Skeletal muscle tissue (tissue), 4 donors: ENCODE data around the gene MLX. TPM values are rescaled to one million over a fixed set of nuclear protein-coding genes. Genes with fewer than 3 reads are reported as not detected.
"Not testable (repeated sequence)": the region's sequence is repeated elsewhere in the genome, so short reads cannot be mapped to it uniquely, and the experiment has no call there.

Source experiments
- H3K27ac ChIP-seq: one replicate; pipeline ENCODE4 v1.7.0; 2013; ENCODE audit warnings: mild to moderate bottlenecking, low read depth, low read length, inconsistent platforms
- H3K27me3 ChIP-seq, 3 donors: one replicate each; pipeline ENCODE4 v1.7.0; 2013; ENCODE audit warnings: low read length in 3 of 3; ENCODE audit not compliant: control insufficient read depth in 3 of 3, insufficient read depth in 3 of 3
- H3K36me3 ChIP-seq, 3 donors: one replicate each; pipeline ENCODE4 v1.7.0; 2013; ENCODE audit warnings: low read length in 3 of 3; ENCODE audit not compliant: control insufficient read depth in 3 of 3, insufficient read depth in 3 of 3
- H3K4me1 ChIP-seq, 3 donors: one replicate each; pipeline ENCODE4 v1.7.0; 2013; ENCODE audit warnings: low read length in 3 of 3, mild to moderate bottlenecking in 3 of 3; ENCODE audit not compliant: control insufficient read depth in 3 of 3, insufficient read depth in 3 of 3
- H3K4me3 ChIP-seq, 3 donors: one replicate each; pipeline ENCODE4 v1.7.0; 2013; ENCODE audit warnings: low read length in 3 of 3
- H3K9ac ChIP-seq, 3 donors: one replicate each; pipeline ENCODE4 v1.7.0; 2013; ENCODE audit warnings: low read length in 3 of 3, mild to moderate bottlenecking in 3 of 3, moderate library complexity in 2 of 3, low read depth in 1 of 3
- H3K9me3 ChIP-seq, 3 donors: one replicate each; pipeline ENCODE4 v1.7.0; 2013; ENCODE audit warnings: low read length in 3 of 3; ENCODE audit not compliant: control insufficient read depth in 3 of 3
- total RNA-seq: library from RNA; depleted of rRNA; stranded (reverse); fragments of >200 nt; gene quantifications from one replicate; pipeline ENCODE4 v1.2.3, GENCODE V29; 2014
- donor health status: Osteomylitis.

The MLX gene
- total RNA-seq, 1 donor from 2014 or later = 21.9 TPM

- H3K4me1 ChIP-seq = peaks cover 3 to 14% (median 11%) of the 10 kb centered on the region in 3 donors
- H3K9ac ChIP-seq = no peak overlapping the region
- no peaks in the 10 kb centered on the region for H3K27me3 ChIP-seq
- H3K36me3 ChIP-seq = peaks cover 0 to 7% (median 6%) of the 10 kb centered on the region in 3 donors
- no peak overlapping the region for H3K27ac ChIP-seq
- no peaks in the 10 kb centered on the region for H3K9me3 ChIP-seq
- no peak overlapping the region for H3K4me3 ChIP-seq
Measured at GRCh38 chr17:42596386-42596785, 29.5 kb downstream of the MLX start.

- no peak overlapping the region for H3K27ac ChIP-seq
- peaks cover 0 to 3% (median 0%) of the 10 kb centered on the region in 3 donors for H3K36me3 ChIP-seq
- no peak overlapping the region for H3K9ac ChIP-seq
- peaks cover 3 to 14% (median 11%) of the 10 kb centered on the region in 3 donors for H3K4me1 ChIP-seq
- H3K4me3 ChIP-seq = no peak overlapping the region
- no peaks in the 10 kb centered on the region for H3K27me3 ChIP-seq
- no peaks in the 10 kb centered on the region for H3K9me3 ChIP-seq
Measured at GRCh38 chr17:42598905-42599304, 32.0 kb downstream of the MLX start.

GRCh38 chr17:42603318-42603717 lies 36.4 kb downstream of the MLX start:
- H3K36me3 ChIP-seq = peaks cover 0 to 3% (median 0%) of the 10 kb centered on the region in 3 donors
- no peaks in the 10 kb centered on the region for H3K27me3 ChIP-seq
- H3K4me1 ChIP-seq = peaks cover 27 to 47% (median 34%) of the 10 kb centered on the region in 3 donors
- H3K4me3 ChIP-seq = no peak overlapping the region
- H3K27ac ChIP-seq = no peak overlapping the region
- H3K9me3 ChIP-seq = no peaks in the 10 kb centered on the region
- H3K9ac ChIP-seq = no peak overlapping the region

GRCh38 chr17:42607769-42608168 lies 40.9 kb downstream of the MLX start:
- H3K27me3 ChIP-seq = no peaks in the 10 kb centered on the region
- H3K36me3 ChIP-seq = peaks cover 10 to 13% (median 11%) of the 10 kb centered on the region in 3 donors
- H3K27ac ChIP-seq = peak overlapping the region; percentile 93
- peak overlapping the region; percentile 4 to 98 (median 98) for H3K4me3 ChIP-seq
- peak overlapping the region; percentile 96 to 99 (median 98) for H3K9ac ChIP-seq
- H3K4me1 ChIP-seq = peaks cover 30 to 40% (median 32%) of the 10 kb centered on the region in 3 donors
- no peaks in the 10 kb centered on the region for H3K9me3 ChIP-seq

- peak overlapping the region; percentile 97 to 98 (median 98) for H3K4me3 ChIP-seq
- no peaks in the 10 kb centered on the region for H3K27me3 ChIP-seq
- H3K36me3 ChIP-seq = peaks cover 17 to 18% (median 17%) of the 10 kb centered on the region in 3 donors
- peaks cover 30 to 40% (median 32%) of the 10 kb centered on the region in 3 donors for H3K4me1 ChIP-seq
- no peaks in the 10 kb centered on the region for H3K9me3 ChIP-seq
- H3K27ac ChIP-seq = peak overlapping the region; percentile 93
- peak overlapping the region; percentile 96 to 99 (median 98) for H3K9ac ChIP-seq
Measured at GRCh38 chr17:42608305-42609181, 41.6 kb downstream of the MLX start.

GRCh38 chr17:42609182-42609813 lies 42.4 kb downstream of the MLX start, which contains the start of the genes RETREG3 and TUBG1:
TSS of gene RETREG3 (minus strand) at chr17:42609374. CDS start at chr17:42609324, 50 bp downstream.
TSS of gene TUBG1 (plus strand) at chr17:42609683. CDS start at chr17:42609738, 55 bp downstream.
- Histone ChIP-seq H3K4me1 (peaks cover 30 to 38% (median 32%) of the 10 kb centered on the region in 3 donors), H3K36me3 (peaks cover 21 to 23% (median 23%) of the 10 kb centered on the region in 3 donors), H3K9me3 (no peaks in the 10 kb centered on the region), H3K27me3 (no peaks in the 10 kb centered on the region), H3K27ac (peak within 1 kb of the TSS; percentile 93), H3K9ac (peak within 1 kb of the TSS; percentile 96 to 99 (median 98)), H3K4me3 (peak within 1 kb of the TSS; percentile 97 to 98 (median 98))

GRCh38 chr17:42609814-42610801 lies 43.2 kb downstream of the MLX start:
- Histone ChIP-seq H3K9ac (peak overlapping the region; percentile 83 to 87 (median 86)), H3K4me1 (peaks cover 29 to 32% (median 30%) of the 10 kb centered on the region in 3 donors), H3K36me3 (peaks cover 29 to 30% (median 29%) of the 10 kb centered on the region in 3 donors), H3K27ac (peak overlapping the region; percentile 67), H3K4me3 (peak overlapping the region; percentile 92 to 98 (median 97))
- not testable (repeated sequence) for H3K9me3 ChIP-seq, H3K27me3 ChIP-seq

GRCh38 chr17:42612013-42612412 lies 45.1 kb downstream of the MLX start:
- no peaks in the 10 kb centered on the region for H3K27me3 ChIP-seq
- H3K27ac ChIP-seq = no peak overlapping the region
- no peak overlapping the region for H3K4me3 ChIP-seq
- no peak overlapping the region for H3K9ac ChIP-seq
- H3K4me1 ChIP-seq = peaks cover 17 to 18% (median 17%) of the 10 kb centered on the region in 3 donors
- peaks cover 36 to 39% (median 38%) of the 10 kb centered on the region in 3 donors for H3K36me3 ChIP-seq
- H3K9me3 ChIP-seq = no peaks in the 10 kb centered on the region

GRCh38 chr17:42613699-42614295 lies 46.9 kb downstream of the MLX start:
- no peak overlapping the region for H3K4me3 ChIP-seq
- H3K36me3 ChIP-seq = peaks cover 36 to 39% (median 38%) of the 10 kb centered on the region in 3 donors
- H3K27ac ChIP-seq = no peak overlapping the region
- H3K9ac ChIP-seq = no peak overlapping the region
- H3K4me1 ChIP-seq = peaks cover 22 to 23% (median 23%) of the 10 kb centered on the region in 3 donors
- no peaks in the 10 kb centered on the region for H3K27me3 ChIP-seq
- H3K9me3 ChIP-seq = no peaks in the 10 kb centered on the region
